GM18909 (cell line): ENCODE data around the gene NIPA2.

Source experiments
- ATAC-seq: cut with Tn5 transposase; IDR thresholded peaks from one replicate; pipeline ENCODE4 v1.9.1; 2021; ENCODE audit warnings: mild to moderate bottlenecking; ENCODE audit not compliant: unreplicated experiment, poor library complexity

The NIPA2 gene

GRCh38 chr15:22831473-22831872 lies 7.0 kb upstream of the NIPA2 start:
- no peak for ATAC-seq

GRCh38 chr15:22839046-22839695 lies 705 bp downstream of the NIPA2 start:
- no peak for ATAC-seq

DNA sequence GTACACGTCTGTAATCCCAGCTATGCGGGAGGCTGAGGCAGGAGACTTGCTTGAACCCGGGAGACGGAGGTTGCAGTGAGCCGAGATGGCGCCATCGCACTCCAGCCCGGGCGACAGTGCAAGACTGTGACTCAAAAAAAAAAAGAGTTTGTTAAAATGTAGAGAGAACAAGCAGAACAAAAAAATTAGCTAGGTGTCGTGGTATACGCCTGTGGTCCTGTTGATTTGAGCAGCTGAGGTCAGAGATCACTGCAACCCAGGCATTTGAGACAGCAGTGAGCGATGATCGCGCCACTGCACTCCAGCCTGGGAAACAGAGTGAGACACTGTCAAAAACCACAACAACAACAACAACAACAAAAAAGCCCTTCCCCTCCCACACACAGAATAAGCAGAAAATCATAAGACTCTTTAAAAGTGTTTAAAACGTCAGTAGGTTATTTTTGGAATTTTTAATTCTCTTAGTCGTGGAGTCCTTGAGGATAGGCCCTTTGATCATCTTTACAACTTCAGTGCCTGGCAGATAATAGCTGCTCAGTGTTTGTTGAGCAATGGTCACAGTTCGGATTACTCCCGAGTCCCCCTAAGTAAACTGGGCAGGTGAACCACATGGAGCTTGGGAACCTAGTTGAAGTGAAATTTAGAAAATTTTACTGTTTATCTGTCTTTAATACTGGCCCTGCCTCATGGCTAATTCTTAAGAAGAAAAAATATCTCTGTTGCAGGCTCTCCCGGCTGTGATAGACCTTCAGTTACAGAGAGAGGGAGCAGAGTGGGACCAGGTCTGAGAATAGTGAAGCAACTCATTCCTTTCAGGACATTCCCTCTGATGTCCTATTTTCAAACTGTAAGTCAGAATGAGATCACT lies 6.2 kb downstream of the NIPA2 start:
- no peak for ATAC-seq

DNA sequence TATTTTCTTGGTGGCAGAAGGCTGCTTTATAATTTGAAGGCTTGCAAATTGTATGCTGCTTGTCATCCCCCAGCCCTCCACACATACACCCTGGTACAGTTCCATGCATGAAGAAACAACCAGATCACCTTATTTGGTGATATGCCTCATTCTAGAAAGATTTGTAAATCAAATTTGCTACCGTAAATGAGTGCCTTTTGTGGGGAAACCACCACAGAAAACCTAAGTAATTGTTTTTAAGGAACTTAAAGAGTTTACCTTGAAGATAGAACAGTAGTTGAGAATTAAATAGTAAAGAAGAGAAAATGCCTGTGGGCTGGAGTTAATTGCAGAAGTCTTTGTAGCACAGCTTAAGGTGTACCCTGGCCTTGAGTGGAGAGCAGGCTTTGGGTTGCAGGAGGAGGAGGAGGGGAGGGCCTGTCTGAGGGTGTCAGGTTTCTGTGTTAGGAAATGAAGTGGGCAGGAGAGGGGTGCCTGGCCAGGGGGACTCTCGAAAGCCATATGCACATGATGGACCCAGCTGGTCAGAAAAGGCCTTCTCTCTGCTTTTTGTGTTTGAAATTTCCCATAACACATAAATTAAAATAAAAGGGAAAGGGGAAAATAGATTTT lies 6.9 kb downstream of the NIPA2 start:
- ATAC-seq = no peak

- ATAC-seq = no peak
Observed at GRCh38 chr15:22846073-22846472, 7.6 kb downstream of the NIPA2 start.

DNA sequence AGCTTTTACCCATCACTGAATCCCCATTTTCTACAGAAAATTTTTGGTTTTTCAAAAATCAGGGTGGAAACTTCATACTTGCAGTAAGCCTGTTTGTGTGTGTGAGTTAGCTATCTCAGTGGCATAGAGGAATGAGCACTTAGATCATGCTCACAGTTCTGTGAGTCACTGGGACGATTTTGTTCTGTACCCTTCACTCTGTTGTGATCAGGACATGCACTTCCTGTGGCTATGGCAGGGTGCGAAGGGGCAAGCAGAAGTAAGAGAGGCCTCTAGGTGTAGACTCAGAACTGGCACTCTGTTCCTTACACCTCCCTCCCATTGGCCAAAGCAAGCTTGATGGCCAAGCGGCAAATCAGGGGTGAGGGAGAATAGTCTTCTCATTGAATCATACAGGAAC lies 11.6 kb downstream of the NIPA2 start:
- no peak for ATAC-seq

DNA sequence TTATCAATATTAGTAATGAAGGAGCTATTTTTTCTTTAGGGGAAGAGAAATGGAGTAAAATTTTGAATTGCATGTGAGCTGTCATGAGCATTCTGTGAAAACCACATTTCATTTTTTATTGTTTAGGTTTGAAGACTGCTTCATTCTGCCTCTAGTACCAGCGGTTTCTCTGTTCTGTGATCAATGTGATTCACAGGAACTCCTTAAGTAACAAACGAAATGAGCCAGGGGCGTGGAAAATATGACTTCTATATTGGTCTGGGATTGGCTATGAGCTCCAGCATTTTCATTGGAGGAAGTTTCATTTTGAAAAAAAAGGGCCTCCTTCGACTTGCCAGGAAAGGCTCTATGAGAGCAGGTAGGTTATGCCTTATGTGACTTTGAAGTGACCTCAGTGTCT lies 13.0 kb downstream of the NIPA2 start:
- no peak for ATAC-seq

DNA sequence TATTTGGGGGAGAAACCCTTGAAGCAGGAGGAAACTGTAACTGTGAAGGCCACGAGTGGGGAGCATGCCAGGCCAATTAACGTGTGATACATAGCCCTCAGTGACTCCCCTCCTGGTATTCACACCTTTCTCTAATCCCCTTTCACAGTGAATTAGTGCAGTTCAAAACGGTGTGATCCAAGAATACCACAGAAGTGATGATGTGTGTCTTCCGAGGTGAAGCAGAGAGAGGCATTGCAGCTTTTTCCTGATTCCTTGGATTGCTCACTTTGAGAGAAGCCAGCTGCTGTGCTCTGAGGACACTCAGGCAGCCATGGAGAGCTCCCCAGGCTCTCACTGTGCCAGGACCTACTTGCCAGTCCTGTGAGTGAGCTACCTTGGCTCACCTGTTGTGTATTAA lies 17.3 kb downstream of the NIPA2 start:
- ATAC-seq = no peak

DNA sequence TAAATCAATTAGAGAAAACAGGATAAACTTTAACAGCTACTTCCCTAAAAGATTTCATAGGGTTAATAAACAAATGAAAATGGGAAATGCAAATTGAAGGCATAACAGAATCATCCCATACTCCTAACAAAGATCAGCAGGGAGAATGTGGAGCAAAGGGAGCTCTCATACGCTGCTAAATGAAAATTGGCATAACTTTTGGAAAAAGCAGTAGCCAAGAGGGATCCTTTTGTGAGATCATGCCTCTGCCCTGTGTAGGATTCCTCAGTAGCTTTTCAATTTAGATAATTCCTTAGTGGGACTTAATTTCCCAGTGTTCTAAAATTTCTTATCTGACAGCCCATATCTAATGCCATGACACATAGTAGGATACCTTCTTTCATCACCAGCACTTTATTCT lies 18.2 kb downstream of the NIPA2 start:
- no peak for ATAC-seq

- ATAC-seq = no peak
Observed at GRCh38 chr15:22861161-22861560, 22.7 kb downstream of the NIPA2 start.

- no peak for ATAC-seq
Observed at GRCh38 chr15:22863356-22863755, 24.9 kb downstream of the NIPA2 start.

DNA sequence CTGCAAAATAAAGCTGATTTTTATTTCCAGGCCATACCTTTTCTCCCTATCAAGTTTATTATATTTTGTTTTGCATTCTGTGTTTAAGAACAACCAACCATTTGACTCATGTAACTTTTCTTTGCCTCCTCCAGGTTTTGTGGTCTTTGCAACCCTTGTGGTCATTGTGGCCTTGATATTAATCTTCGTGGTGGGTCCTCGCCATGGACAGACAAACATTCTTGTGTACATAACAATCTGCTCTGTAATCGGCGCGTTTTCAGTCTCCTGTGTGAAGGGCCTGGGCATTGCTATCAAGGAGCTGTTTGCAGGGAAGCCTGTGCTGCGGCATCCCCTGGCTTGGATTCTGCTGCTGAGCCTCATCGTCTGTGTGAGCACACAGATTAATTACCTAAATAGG lies 27.6 kb downstream of the NIPA2 start:
- no peak for ATAC-seq

GRCh38 chr15:22867886-22868285 lies 29.4 kb downstream of the NIPA2 start:
- ATAC-seq = no peak

DNA sequence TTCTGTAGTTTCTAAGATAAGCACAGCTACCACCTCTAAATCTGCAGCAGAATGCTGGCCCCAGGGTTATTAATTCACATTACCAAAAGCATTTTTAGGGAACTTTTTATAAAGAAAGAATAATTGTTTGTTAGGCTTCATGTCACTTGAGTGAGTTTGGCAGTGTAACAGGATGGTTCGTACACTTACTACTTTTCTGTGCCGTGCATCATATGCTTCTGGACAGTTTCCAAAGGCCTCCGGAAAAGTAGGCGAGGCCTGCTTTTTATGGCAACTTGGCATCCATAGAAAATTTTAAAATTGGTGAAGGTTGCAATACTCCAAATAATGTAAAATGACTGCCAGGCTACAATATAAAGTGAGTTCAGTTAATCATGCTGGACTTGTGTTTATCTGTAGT lies 30.0 kb downstream of the NIPA2 start:
- no peak for ATAC-seq

DNA sequence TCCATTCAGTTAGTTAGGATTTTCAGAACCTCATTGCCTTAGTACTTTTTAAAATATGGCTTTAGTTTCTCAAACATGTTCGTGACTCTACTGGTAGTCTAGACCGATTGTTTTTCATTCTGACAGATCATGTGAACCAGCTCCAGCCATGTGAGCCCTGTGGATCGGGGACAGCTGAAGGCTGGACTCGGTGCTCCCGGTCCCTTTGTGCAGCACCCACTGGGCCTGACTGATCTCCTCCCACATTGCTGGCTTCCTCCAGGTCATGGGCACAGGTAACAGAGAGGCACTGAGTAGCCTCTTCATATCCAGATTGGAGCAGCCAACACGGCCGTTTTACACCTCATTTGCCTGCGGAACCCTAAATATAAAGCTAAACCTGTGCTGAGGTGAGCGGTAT lies 30.5 kb downstream of the NIPA2 start:
- no peak for ATAC-seq

DNA sequence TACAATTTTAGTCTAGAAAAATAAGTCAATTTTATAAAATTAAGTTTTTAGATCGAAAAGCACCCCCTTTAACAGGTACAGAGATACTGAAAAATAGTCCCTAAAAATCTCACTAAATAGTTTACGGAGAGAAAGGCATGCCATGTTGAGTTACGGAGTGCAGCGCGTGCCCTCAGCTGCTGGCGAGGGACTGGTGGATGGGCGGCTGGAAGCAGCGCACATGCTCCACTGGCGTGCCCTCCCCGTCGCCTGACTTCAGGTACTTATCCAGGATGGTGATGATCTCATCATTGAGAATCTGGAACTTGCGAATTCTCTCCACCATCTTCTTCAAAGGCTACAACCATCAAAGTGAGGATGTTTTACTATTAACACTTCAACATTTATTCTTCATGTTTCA lies 31.4 kb downstream of the NIPA2 start:
- ATAC-seq = no peak

- ATAC-seq = no peak
Observed at GRCh38 chr15:22870865-22871264, 32.4 kb downstream of the NIPA2 start.

GRCh38 chr15:22871481-22872086 lies 33.1 kb downstream of the NIPA2 start:
- no peak for ATAC-seq

DNA sequence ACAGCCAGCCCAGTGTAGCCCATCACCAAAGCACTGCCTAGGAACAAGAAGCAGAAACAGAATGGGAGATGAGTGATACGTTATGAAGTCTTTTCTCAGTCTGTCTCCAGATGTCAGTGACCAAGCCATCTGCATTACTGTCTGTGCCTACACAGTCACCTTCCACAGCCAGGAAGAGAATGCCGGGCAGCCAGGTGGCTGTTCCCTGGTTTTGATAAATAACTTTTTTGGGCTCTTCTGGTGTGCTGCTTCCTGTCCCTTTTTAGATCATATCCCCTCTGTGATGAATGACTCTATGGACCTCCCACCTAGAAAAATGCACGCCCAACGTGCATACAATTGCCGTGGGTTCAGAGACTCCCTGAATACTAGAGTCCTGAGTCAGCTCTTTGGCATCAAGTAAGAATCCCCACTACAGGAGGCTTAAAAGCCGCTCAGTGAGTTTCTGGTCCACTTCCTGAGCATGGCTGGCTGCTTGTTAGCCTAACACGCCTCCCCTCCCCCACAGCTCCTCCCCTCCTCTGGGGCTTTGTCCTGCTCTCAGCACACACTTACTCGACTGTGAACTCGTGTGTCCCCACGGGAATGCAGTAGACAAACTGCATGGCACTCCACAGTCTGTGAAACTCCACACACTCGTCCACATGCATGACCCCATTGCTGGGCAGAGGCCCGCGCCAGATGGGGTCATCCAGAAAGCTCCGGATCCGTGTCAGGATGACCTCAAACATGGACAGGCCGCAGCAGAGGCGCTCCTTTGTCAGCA lies 34.7 kb downstream of the NIPA2 start:
- no peak for ATAC-seq

DNA sequence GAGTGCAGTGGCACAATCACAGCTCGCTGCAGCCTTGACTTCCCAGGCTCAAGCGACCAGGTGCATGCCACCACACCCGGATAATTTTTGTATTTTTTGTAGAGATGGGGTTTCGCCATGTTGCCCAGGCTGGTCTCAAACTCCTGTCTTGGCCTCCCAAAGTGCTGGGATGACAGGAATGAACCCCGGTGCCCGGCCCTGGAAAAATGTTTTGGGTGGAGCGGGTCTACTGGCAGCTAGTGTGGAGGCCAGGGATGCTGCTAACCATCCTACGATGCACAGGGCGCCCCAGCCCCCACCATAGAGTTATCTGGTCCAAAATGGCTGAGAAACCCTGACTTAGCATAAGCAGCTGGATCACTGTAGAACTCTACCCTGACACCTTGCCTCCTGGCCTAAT lies 35.4 kb downstream of the NIPA2 start:
- no peak for ATAC-seq
